HG03439 (cell line): ENCODE results near the gene IFNLR1.
A peak's percentile ranks its signal among the peaks of the same experiment; 100 is the strongest.
"Not testable (repeated sequence)": the region's sequence is repeated elsewhere in the genome, so short reads cannot be mapped to it uniquely, and the experiment has no call there.

Experiments used
- ATAC-seq: cut with Tn5 transposase; IDR thresholded peaks from one replicate; pipeline ENCODE4 v1.9.1; 2021; ENCODE audit warnings: mild to moderate bottlenecking, moderate library complexity; ENCODE audit not compliant: unreplicated experiment

The IFNLR1 gene

DNA sequence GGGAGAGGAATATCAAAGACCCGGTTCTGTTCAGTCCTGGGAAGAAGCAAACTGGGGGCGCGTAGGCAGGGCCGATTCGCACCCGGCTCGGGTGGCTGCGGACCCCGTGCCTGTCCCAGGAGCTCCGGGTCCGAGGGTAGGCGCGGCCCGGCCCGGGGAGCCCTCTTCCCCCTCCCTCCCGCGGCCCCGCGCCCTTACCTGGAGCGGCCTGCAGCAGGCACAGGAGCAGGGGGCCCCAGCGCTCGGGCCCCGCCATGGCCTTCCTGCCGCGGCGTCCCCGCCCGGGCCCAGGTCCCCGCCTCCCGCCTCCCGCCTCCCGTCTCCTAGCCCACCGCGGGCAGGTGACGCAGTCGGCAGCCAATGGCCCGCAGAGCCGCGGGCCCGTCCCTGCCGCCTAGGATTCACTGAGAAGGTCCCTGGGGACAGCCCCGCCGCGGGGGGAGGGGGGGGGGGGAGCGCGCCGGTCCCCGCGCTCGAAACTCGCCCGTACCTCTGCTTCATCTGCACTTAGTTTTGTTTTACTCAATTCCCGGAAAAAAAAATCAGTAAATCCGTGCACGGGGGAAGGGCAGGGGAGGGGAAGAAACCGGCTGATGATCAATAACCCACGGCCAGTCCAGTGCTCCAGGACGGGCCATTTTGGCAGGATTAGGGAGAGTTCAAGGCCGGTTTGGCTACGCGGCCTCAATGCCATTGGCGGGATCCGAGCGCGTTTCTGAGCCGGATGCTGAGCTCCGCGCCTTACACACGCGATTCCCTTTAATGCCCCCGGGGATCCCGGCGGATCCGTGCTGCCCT is at the start of gene IFNLR1:
Gene IFNLR1 (minus strand): TSS at position 297 of the 798 bp plus-strand sequence. CDS start 41 bp downstream, at position 256.
- no peak for ATAC-seq

DNA sequence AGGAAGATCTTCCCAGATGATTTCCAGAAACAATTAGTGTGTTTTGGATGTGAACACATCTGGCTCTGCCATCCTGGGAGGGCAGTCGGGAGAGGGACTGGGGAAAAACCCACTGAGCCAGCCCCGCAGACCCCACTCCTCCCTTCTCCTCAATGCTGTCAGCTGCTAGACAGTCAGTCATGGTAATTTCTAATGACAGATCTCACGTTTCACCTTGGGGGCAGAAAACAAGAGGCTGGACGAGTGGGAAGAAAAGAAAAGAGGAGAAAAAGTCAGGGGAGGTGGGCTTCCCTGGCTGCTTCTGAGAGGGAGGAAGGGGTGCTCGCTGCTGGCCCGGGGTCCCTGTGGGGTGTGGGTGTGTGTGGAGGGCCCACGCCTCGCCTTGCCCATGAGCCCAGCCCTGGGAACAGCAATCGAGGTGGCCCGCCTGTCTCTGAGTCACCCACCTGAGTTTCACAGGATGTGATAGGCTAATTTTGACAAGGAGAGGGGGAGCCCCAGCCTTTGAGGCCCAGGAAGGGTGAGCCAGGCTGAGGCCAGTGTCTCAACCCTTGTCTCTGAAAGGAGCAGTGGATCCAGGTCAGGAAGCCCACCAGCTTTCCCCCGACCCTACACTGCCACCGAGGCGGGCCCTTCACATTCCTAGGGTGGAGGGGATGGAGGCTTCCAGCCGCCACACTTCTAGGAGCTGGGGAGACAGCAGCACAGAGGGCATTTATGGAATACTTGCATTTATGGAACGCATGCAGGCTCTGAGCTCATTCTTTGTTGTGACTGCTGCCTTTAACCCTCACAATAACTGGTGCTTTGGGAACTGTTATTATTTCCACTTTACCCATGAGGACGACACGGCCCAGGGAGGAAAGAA is 49.1 kb upstream of the IFNLR1 start:
- ATAC-seq = peak; percentile 67

DNA sequence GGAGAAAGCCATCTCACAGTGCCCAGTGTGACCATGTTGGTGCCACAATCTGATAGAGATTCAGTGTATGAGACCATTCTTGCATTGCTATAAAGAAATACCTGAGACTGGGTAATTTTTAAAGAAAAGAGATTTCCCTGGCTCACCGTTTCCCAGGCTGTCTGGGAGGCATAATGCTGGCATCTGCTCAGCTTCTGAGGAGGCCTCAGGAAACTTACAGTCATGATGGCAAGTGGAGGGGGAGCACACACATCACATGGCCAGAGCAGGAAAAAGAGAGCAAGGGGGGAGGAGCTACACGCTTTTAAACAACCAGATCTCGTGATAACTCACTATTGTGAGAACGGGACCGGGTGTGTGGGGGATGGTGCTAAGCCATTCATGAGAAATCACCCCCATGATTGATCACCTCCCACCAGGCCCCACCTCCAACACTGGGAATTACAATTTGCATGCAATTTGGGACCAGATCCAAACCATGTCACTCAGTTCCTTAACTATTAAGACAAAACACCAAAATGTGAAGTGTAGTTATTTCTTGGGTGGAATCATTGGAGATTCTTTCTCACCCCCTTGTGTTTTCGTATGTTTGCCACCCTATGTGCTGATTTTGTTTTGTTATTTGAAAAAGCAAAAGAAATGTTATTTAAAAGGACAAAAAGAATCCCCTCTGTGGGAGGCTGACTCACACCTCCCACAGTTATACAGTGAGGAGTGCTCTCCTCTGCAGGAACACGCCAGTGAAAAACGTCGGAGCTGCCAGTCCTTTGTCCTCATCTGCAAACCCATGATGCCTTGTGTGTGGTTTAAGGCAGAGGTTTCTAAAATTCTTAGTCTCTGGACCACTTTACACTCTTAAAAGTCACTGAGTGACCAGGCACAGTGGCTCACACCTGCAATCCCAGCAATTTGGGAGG is 46.9 kb upstream of the IFNLR1 start:
- ATAC-seq = no peak

DNA sequence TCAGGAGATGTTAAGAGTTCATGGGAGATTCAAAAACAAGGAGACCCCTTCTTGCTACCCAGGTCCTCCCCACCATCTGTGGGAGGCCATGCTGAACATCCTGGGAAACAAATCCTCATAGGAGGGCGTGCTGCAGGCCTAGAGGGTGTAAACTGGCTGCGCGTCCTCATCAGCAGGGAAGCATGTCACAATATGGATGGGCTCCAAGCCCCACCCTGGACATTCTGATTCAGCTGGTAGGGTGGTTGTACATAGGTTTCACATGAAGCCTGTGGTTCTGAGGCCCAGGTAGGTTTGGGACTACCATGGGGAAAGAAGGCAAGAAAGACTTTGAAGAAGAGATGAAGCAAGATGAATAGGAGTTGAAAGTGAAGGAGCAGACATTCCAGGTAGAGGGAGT is 44.6 kb upstream of the IFNLR1 start:
- no peak for ATAC-seq

DNA sequence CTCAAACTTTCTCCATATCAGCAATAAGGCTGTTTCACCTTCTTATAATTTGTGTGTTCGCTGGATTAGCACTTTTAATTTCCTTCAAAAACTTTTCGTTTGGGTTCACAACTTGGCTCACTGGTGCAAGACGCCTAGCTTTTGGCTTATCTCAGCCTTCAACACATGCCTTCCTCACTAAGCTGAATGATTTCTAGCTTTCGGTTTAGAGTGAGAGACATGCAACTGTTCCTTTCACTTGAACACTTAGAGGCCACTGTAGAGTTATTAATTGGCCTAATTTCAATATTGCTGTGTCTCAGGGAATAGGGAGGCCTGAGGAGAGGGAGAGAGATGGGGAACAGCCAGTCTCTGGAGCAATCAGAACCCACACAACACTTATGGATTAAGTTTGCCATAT is 41.2 kb upstream of the IFNLR1 start:
- ATAC-seq = no peak

DNA sequence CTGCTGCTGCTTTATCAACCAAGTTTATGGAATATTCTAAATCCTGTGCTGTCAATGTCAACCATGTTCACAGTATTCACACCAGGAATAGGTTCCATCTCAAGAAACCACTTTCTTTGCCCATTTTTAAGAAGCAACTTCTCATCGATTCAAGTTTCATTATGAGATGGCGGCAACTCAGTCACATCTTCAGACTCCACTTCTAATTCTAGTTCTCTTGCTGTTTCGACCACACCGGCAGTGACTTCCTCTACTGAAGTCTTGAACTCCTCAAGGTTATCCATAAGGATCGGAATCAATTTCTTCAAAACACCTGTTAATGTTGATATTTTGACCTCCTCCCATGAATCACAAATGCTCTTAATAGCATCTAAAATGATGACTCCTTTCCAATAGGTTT is 39.7 kb upstream of the IFNLR1 start:
- ATAC-seq = no peak

DNA sequence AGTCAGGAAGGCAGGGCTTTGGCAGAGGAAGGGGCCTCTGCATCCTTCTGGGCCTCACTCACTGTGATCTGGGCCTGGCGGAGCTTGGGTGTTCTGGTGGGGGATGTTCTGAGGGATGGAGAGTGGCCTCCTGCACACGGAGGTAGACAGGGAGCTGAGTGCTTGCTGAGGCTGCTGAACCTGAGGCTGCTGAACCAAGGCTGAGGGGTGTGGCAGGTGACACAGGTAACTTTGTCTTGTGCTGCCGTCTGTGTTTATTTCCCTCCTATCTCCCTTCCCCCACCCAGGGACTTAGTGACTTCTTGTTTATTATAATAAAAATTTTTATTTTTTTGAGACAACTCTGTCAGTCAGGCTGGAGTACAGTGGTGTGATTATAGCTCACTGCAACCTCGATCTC is 37.7 kb upstream of the IFNLR1 start:
- no peak for ATAC-seq

DNA sequence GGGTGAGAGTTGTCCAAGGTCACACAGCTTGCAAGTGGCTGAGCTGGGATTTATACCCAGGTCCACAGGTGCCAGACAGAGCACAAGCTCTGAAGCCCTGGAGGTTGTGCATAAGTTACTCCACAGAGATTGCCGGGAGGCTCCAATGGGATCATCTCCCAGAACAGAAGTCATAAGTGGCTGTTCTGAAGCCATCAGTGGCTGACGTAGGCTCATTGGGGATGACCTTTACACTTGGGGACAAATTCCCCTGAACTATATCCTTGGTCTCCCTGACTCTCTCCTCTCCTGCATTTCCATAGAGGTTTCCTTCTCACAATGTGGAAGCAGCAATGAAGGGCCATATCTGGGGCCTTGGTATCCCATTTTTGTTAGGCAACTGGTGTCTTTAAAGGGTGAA is 37.0 kb upstream of the IFNLR1 start:
- no peak for ATAC-seq

DNA sequence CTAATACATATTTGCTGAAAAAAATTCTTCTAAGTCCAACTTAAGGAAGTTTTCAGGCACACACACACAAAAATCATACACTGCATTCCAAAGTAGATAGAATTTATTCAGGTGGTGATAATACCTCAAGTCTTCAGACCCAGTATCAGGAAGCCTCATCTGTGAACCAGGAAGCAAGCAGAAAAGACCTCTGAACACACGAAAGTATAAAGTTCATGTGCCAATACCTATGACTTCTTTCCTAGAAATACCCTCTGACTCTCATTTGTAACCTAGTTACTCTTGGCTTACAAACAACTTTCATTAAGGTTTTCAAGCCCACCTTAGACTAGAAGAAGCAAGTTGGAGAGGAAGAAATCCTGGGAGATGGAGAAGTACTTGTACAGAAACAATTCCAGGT is 35.7 kb upstream of the IFNLR1 start:
- ATAC-seq = no peak

DNA sequence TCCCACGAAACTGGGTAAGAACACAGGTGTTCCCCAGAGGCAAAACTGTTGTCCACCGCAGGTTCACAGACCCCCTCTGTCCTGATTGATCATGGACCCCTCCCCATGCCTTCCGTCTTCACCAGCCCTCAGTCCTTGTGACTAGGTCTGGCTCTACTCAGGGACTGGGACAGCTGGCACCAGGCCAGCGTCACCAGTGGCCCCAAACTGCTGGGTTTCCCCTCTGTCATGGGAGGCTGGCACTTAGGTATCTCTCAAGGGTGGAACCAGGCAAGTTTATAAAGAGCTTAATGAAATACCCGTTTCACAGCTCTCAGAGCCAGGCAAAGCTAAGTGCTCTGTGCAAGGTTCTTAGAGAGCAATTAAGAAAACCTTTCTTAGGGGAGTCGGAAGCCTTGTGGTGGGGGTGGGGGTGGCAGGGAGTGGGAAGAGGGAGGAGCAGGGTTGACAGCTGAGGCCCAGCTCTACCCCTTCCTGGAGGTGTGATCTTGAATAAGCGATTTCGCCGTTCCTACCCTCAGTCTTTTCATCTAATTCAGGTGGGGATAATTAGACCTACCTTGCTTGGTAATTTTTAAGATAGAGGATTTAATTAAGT is 35.0 kb upstream of the IFNLR1 start:
- no peak for ATAC-seq

DNA sequence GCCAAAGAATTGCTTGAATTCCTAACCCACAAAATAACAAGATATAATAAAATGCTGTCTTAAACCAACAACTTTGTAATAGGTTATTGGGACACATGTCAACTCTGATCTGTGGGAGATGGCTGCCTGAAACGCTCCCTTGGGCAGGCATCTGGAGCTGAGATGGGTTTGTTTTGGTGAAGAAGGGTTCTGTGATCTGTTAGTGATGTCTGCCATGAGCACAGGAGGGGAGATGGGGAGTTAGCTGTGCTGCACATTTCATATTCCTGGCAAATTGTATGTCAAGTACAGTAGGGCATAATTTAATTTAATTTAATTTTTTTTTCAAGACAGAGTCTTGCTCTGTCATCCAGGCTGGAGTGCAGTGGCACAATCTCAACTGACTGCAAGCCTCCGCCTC is 34.2 kb upstream of the IFNLR1 start:
- no peak for ATAC-seq

DNA sequence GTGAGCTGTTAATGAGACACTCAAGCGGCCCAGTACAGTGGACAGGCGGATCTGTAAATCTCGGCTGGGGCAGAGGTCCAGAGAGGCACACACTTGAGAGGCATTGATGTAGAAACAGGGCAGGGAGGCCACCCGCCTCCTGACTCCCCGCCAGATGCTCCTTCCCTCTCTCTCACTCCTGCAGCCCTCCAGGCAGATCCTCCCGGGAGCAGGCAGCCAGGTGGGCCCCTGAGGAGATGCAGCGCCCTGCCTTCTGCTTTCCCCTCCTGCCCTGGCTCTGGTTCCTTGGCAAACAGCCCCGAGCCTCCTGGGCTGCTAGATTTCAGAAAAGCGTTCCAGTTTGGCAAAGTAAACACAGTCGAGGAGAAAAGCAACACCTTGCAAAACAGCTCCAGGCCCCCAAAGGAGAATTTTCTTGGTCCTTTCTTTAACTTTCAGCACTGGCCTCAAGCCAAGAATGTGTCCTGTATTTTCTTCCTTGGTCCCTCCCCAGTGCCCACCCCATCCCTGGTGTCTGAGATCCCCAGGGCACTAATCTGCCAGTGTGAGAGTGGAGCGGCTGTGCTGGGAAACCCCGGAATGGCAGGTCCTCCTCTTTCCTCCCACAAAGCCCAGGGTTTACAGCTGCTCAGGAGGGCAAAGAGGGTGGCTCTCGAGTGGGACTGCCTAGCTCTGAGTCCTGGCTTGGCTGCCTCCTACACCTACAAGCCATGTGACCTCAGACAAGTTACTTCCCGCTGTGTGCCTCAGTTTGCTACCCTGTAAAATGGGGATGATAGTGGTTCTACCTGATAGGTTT is 29.4 kb upstream of the IFNLR1 start:
- no peak for ATAC-seq

DNA sequence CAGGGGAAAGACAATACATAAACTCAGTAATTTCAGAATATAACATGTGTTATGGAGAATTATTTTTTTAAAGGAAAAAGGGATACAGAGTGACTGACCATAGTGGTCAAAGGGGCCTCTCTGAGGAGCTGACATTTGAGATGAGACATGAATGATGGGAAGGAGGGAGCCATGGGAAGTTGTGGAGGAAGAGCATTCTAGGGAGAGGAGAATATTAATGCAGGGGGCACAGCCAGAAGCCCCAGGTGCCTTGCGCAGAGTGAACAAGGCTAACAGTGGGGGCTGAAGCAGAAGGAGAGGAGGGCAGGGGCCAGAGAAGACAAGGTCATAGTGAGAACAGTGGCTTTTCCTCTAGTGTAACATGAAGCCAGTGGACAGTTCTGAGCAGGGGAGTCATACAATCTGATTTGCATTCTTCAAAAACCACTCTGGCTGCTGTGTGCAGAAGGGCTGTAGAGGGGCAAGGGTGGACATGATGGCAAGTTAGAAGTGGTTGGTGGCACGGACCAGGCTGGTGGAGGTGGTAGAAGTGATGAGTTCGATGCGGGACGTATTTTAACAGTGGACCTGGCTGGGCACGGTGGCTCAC is 28.2 kb upstream of the IFNLR1 start:
- no peak for ATAC-seq

DNA sequence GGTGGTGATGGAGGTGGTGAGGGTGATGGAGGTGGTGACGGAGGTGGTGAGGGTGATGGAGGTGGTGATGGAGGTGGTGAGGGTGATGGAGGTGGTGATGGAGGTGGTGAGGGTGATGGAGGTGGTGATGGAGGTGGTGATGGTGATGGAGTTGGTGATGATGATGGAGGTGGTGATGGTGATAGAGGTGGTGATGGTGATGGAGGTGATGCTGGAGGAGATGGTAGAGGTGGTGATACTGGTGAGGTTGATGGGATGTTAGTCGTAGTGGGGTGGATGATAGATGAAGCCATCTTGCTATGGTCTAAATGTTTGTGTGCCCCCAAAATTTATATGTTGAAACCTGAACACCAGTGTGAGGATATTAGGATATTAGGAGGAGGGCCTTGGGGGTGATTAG is 25.3 kb upstream of the IFNLR1 start:
- ATAC-seq = no peak

DNA sequence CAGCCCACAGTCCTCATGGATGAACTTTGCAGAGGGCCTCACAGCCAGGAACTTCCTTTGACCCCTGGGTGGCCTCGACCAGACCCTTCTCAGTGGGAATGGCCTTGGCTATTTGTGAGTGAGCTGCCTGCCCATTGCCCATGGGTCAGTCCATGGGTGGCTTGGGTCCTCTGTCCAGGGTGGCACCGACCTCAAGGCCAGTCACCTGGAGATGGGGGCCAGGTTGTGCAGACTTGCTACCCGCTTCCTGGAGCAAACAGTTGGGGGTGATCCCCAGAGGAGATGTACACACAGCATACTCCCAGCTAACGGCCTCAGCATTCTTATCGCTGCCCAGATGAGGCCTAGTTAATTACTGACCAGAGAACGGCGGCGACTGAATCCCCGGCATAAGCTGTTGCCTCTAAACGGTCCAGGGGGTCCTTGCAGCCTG is 23.1 kb upstream of the IFNLR1 start:
- ATAC-seq = no peak

DNA sequence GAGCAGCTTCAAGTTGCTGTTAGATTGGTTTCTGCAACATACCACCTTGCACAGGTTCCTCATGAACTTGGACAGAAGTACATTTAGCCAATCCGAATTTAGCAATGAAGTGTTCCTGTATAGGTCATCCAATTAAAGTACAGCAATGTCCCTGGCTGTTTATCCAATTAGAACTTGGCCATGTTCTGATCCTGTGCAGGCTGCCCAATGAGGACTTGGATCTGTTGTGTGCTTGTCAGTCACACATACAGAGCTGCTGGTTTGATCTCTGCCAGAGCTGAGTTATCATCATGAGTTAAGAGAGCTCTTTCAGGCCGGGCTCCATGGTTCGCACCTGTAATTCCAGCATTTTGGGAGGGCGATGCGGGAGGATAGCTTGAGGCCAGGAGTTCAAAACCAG is 22.0 kb upstream of the IFNLR1 start:
- ATAC-seq = no peak

DNA sequence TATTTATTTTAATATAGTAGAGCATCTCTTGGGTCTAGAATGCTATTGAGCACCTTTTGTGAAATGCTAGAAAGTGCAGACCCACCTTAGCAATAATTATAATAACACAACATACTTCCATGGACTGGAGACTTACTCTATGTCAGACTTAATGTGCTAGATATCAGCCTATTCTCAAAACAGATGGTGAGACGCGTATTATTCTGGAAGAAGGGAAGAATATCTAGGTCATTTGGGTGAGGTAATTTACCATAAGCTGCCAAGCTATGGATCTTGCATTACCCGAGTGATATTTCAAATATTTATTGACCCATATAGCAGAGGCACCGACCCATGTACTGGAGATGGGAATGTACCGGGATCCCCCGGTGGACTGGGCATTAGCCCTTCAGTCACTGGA is 20.6 kb upstream of the IFNLR1 start:
- ATAC-seq = no peak

DNA sequence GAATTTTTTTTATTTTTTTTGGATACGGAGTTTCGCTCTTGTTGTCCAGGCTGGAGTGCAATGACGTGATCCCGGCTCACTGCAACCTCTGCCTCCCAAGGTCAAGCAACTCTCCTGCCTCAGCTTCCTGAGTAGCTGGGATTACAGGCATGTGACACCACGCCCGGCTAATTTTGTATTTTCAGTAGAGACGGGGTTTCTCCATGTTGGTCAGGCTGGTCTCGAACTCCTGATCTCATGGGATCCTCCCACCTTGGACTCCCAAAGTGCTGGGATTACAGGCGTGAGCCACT is 20.3 kb upstream of the IFNLR1 start:
- not testable (repeated sequence) for ATAC-seq

DNA sequence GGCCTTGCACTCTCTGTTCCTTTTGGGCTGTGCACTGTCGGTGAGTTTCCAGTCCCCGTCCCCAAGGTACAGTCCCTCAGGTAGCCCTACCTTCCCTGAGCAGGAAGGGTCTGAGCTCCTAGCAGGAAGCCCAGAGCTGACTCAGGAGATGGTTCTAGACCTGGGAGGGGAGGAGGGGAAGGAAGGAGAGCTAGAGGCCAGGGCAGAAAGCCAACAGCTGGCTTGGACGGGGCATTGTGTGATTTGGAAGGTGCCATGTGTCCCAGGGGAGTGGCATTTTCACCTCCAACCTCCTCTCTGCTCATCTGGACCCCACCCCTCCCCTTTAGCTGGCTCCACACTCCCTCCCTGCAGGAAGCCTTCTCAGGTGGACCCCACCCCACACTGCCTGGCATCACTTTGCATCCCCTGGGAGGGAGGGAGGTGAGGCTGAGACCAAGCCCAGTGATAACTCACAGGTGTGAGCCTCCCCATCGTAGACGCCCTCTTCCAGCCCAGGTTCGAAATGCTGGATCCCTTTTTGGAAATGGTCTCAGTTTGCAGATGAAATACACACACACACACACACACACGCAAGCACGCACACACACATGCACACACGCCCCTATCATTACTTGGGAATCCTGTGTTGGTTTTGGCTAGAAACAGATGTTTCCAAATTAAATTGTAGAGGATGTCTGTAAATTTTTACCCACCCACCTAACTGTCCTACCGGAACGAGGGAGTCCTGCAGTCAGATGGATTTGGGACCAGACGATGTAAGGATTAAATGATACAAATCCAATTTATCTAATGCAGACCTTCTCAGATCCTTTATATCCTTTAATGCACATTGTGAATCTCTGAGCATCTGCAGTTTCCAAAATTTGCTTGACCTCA is 19.7 kb upstream of the IFNLR1 start:
- ATAC-seq = no peak
